ENCODE data around the gene TMOD1. TPM values are rescaled to one million over a fixed set of nuclear protein-coding genes. Genes with fewer than 3 reads are reported as not detected.

The TMOD1 gene
- total RNA-seq, 1 donor from 2014 or later: 1.9 TPM

DNA sequence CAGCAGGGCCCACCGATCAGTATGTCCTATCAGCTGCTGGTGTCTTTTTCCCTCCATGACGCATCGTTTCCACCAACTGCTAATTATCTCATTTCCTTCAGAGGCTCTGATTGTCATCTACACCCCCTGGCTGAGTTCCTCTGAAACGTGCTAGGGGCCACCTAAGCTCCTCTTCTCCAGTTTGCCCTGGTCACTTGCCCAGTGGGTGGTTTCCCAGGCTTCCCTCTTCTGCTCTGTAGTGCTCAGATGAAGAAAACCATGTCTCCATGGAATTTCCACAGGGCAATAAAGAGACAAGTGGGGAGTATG, 66.4 kb downstream of the TMOD1 start:
- Mint-ChIP-seq H3K4me3 (no peak overlapping the region), H3K9me3 (no peaks in the 10 kb centered on the region), H3K27me3 (no peaks in the 10 kb centered on the region), H3K27ac (no peak overlapping the region), H3K4me1 (no peaks in the 10 kb centered on the region), H3K36me3 (ENCODE audit: low read depth) (no peaks in the 10 kb centered on the region)
- TF ChIP-seq, protein P1, sequence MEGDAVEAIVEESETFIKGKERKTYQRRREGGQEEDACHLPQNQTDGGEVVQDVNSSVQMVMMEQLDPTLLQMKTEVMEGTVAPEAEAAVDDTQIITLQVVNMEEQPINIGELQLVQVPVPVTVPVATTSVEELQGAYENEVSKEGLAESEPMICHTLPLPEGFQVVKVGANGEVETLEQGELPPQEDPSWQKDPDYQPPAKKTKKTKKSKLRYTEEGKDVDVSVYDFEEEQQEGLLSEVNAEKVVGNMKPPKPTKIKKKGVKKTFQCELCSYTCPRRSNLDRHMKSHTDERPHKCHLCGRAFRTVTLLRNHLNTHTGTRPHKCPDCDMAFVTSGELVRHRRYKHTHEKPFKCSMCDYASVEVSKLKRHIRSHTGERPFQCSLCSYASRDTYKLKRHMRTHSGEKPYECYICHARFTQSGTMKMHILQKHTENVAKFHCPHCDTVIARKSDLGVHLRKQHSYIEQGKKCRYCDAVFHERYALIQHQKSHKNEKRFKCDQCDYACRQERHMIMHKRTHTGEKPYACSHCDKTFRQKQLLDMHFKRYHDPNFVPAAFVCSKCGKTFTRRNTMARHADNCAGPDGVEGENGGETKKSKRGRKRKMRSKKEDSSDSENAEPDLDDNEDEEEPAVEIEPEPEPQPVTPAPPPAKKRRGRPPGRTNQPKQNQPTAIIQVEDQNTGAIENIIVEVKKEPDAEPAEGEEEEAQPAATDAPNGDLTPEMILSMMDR (IDR thresholded peaks at IDR 0.05): no peak
- ChIA-PET CTCF (no interaction called here), POLR2A (no interaction called here)
- intact Hi-C loops (cut with micrococcal nuclease): no loop called here
- no peak for ATAC-seq (ENCODE audit: low read depth)
- DNase-seq: no peak

DNA sequence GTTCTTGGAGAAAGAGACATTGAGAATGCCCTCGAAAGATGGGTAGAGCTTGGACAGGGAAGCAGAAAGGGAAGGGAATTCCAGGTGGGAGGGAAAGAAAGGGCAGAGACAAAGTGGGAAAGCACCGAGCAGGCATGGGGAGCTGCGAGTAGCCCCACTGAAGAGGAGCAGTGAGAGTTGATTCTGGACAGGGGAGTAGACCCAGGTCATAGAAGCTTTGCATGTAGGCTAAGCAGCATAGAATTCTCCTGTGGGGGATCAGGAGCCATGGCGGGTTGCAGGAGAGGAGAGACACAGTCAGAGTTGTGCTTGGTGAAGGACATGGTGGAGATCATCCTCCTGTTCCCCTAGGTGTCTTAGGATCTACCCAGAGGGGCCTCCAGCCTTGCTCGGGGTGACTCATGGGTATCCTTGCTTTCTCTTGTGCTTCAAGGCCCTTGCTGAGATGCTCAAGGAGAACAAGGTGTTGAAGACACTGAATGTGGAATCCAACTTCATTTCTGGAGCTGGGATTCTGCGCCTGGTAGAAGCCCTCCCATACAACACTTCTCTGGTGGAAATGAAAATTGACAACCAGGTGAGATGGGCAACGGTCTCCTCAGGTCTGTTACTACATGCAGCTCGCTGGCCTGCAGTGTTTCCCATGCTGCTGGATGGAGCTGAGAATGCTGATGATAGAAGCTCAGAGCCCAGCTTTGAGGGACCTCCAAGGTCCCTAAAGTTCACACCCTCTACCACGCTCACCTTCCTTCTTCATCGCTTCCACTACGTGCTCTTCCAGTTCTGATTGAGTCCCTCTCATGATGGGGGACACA, 67.2 kb downstream of the TMOD1 start:
- intact Hi-C loops (cut with micrococcal nuclease): no loop called here
- H3K9me3 Mint-ChIP-seq: peaks cover under 1% of the 10 kb centered on the region
- CTCF ChIA-PET: no interaction called here
- H3K27me3 Mint-ChIP-seq: no peaks in the 10 kb centered on the region
- H3K27ac Mint-ChIP-seq: no peak overlapping the region
- POLR2A ChIA-PET: no interaction called here
- TF ChIP-seq, protein P1 (IDR thresholded peaks at IDR 0.05): no peak
- no peak overlapping the region for H3K4me3 Mint-ChIP-seq
- H3K4me1 Mint-ChIP-seq: no peaks in the 10 kb centered on the region
- H3K36me3 Mint-ChIP-seq (ENCODE audit: low read depth): no peaks in the 10 kb centered on the region
- ATAC-seq (ENCODE audit: low read depth): no peak
- no peak for DNase-seq

DNA sequence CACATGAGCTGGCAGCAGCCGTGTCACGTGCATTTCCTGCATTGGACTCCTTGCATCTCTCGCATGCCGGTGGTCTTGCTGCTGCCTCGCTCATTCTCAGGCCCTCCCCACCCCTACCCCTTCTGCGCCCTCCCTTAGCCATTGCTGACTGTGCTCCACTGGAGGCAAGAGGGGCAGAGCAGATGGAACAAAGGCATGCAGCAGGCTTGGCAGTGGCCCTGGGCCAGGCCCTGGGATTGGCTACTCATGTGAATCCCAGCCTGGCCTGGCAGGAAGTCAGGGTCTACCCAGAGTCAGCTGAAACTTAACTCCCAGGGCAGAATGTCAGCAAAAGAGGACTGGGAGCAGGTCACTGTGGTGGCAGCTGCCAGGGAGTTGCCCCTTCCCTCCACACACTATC, 69.4 kb downstream of the TMOD1 start:
- TF ChIP-seq, protein P1 (IDR thresholded peaks at IDR 0.05): no peak
- H3K36me3 Mint-ChIP-seq (ENCODE audit: low read depth): no peaks in the 10 kb centered on the region
- peaks cover 12% of the 10 kb centered on the region for H3K4me1 Mint-ChIP-seq
- H3K27ac Mint-ChIP-seq: no peak overlapping the region
- ATAC-seq (ENCODE audit: low read depth) (no peak), DNase-seq (no peak)
- ChIA-PET POLR2A (no interaction called here), CTCF (no interaction called here)
- H3K9me3 Mint-ChIP-seq: peaks cover 2% of the 10 kb centered on the region
- H3K27me3 Mint-ChIP-seq: no peaks in the 10 kb centered on the region
- no peak overlapping the region for H3K4me3 Mint-ChIP-seq
- intact Hi-C loops (cut with micrococcal nuclease): no loop called here

DNA sequence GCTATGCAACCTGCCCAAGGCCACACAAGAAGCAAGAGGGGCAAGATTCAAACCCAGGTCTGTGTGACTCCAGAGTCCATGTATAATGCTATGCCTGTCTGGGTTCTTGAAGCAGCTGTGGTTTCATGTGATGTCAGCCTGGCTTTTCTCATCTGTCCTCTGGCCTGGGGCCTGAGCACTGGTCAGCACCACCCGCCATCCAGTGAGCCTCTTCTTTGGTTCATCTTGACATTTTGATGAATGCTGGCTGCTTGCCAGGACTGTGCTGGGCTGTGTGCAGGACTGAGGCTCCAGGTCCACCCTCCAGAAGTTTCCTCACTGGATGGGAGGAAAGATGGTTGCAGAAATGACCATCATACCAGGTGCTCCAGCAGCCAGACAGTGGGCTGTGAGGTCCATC, 70.2 kb downstream of the TMOD1 start:
- Mint-ChIP-seq H3K27me3 (no peaks in the 10 kb centered on the region), H3K4me1 (peaks cover 15% of the 10 kb centered on the region), H3K27ac (no peak overlapping the region), H3K9me3 (peaks cover 2% of the 10 kb centered on the region), H3K36me3 (ENCODE audit: low read depth) (no peaks in the 10 kb centered on the region), H3K4me3 (no peak overlapping the region)
- POLR2A ChIA-PET: no interaction called here
- TF ChIP-seq, protein P1 (IDR thresholded peaks at IDR 0.05): no peak
- intact Hi-C loops (cut with micrococcal nuclease): no loop called here
- CTCF ChIA-PET: no interaction called here
- DNase-seq: no peak
- no peak for ATAC-seq (ENCODE audit: low read depth)

DNA sequence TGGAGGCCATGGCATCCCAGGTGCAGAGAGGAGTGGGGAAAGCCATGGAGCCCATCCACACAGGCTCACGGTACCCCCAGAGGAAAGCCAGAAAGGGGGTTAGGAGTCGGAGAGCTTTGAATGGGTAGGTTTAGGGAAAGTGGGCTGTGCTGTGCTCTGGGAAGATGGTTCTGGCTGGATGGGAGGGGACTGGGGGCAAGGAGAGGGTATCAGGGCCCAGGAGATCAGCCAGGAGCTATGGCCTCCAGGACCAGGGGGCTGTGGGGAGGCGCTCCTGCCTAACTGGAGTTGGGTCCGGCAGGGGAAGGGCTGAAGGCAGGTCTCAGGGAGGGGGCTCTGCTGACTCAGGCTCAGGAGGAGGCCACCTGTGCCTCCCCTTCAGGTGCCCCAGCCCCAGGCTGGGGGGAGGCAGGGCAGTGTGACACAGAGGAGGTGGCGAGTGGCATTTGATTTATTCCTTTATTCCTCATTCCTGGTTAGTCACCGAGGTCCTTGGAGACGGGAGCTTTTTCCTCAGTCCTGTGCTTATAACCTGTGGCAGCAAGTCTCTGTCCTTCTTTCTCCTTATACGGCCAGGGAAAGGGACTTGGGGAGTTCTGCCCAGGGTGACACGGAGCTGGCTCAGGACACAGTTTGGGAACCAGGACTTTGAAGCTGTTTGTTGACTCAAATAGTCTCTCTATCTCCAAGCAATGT, 70.9 kb downstream of the TMOD1 start:
- peaks cover 18% of the 10 kb centered on the region for H3K4me1 Mint-ChIP-seq
- H3K27ac Mint-ChIP-seq: no peak overlapping the region
- ATAC-seq (ENCODE audit: low read depth): no peak
- DNase-seq: no peak
- ChIA-PET POLR2A (no interaction called here), CTCF (interaction anchor here (0.7 kb wide), 1 partner anchor 26 kb away, joined by 3 read pairs; no protein-coding TSS in a partner anchor)
- H3K27me3 Mint-ChIP-seq: no peaks in the 10 kb centered on the region
- H3K4me3 Mint-ChIP-seq: no peak overlapping the region
- TF ChIP-seq, protein P1 (IDR thresholded peaks at IDR 0.05): no peak
- intact Hi-C loops (cut with micrococcal nuclease): no loop called here
- H3K9me3 Mint-ChIP-seq: peaks cover 2% of the 10 kb centered on the region
- no peaks in the 10 kb centered on the region for H3K36me3 Mint-ChIP-seq (ENCODE audit: low read depth)
